NCI-H1092 (cell line): ENCODE measurements around the gene NOTCH3.

Experiments
- DNase-seq: peaks from one replicate; lab custom pipeline; 2025; lab: John Stamatoyannopoulos, UW

Gene NOTCH3

DNA sequence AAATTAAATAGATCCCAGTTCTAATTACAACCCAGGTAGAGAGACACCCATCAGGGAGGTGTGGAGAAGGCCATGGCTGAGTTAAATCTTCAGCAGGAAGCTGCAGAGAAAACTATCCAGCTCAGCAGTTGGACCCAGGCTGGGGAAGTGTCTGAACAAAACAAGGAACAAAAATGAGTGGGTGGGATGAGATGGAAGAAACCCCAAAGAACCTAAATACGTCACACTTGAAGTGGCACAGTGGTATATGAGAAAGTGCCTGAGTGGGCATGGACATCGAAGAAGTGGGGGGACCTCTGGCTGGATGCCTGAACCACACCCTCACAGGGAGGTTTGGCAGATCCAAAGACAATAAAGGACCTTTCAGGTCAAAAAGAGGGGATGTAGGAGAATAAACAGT is 35.0 kb upstream of the NOTCH3 start:
- DNase-seq: no peak

DNA sequence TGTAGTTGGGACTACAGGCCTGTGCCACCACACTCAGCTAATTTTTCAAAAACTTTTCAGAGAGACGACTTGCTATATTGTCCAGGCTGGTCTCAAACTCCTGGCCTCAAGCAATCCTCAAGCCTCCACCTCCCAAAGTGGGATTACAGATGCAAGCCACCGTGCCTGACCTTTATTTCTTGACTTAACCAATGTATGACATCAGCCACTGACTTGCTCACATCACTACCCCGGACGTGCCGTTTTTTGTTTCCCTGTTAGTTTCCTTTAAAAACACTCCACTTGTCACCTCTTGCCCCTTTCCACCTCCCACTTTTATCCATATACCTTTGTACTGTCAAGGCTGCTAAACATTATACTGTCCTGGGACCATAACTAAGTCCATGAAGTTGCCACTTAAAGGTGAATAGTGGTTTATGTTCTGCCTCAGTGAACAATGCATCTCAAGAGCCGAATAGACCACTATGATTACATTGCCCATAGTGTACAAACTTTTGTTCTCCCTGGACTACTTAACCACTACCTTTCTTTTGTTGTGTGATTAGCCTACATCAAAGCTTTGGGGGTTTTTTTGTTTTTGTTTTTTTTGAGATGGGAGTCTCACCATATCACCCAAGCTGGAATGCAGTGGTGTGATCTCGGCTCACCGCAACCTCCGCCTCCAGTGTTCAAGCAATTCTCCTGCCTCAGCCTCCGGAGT is 33.8 kb upstream of the NOTCH3 start:
- DNase-seq: no peak

DNA sequence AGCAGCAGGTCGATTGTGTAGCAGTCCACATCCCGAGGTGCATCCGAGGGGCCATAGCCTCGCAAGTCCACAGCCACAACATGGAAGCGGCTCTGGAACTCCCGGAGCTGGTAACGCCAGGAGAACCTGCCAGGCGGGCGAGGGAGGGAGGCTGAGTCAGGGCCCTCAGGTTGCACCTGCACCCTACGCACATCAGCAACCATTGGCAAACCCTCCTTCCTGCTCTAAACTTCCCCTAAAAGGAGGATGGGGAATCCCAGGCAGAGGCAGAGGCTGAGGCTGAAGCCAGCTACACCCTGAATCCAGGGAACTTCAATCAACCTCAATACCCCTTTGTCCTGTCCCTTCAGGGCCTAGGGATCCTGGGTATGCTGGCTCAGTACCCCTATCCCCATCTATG is 30.5 kb upstream of the NOTCH3 start:
- no peak for DNase-seq

DNA sequence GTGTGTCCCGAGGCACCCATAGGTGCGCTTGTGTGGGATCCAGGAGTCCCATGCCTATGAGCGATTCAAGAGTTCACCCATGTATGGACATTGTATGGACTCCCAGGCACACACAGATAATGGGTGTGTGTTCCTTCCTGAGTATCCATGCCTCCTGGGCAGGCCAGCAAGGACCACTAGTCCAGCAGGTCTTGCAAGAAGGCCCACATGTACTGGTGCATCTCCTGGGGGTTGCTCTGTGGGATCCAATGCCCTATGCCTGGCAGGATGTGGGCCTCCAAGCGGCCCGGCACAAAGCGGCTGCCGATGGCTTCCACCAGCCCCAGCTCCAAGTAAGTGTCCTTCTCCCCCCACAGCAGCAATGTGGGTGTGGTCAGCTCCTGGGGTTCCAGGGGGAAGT is 26.5 kb upstream of the NOTCH3 start:
- no peak for DNase-seq

DNA sequence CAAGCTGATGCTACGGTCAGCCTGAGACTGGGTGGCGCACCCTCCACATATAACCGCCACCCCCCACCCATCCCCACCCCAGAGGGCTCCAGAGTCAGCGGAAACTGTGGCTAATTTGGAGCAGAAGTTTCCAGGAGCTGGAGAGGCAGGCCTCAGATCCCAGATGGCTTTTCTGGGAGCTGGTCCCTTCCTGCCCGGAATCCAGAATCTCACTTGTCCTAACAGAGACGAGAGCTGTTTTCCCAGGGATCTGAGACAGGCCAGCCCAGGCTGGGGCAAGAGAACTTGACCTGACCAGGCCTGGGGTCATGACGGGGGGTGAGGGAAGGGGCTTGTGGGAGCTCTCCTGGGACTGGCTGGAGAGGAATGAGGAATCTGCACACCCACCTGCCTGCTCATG is 25.0 kb upstream of the NOTCH3 start:
- no peak for DNase-seq

DNA sequence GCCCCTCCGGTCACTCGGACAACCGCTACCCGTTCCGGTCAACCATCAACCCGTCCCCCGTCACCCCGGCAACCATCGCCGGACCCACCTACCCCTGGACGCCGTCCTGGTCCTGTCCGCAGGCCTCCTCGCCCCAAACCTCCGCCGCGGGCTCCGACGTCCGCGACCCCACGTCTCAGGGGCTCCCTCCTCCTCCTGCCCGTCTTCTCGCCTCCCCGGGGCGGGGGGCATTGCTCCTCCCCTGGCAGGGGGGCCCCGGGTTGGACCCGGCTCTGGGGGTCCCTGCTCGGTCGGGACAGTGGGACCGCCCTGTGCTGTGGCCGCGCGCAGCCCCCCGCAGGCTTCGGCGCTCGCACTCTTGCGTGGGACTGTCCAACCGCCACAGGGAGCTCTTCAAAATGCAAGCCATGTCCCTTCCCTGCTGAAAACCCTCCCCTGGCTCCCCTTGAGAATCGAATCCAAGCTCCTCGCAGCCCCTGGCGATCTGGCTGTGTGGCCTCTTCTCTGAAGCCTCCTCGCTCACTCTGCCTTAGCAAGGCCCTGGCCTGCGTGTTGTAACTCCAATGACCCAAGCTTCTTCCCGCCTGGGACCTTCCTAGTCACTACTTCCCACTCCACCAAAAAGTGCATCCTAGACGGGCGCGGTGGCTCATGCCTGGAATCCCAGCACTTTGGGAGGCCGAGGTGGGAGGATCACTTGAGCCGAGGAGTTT is 23.0 kb upstream of the NOTCH3 start:
- DNase-seq: no peak

DNA sequence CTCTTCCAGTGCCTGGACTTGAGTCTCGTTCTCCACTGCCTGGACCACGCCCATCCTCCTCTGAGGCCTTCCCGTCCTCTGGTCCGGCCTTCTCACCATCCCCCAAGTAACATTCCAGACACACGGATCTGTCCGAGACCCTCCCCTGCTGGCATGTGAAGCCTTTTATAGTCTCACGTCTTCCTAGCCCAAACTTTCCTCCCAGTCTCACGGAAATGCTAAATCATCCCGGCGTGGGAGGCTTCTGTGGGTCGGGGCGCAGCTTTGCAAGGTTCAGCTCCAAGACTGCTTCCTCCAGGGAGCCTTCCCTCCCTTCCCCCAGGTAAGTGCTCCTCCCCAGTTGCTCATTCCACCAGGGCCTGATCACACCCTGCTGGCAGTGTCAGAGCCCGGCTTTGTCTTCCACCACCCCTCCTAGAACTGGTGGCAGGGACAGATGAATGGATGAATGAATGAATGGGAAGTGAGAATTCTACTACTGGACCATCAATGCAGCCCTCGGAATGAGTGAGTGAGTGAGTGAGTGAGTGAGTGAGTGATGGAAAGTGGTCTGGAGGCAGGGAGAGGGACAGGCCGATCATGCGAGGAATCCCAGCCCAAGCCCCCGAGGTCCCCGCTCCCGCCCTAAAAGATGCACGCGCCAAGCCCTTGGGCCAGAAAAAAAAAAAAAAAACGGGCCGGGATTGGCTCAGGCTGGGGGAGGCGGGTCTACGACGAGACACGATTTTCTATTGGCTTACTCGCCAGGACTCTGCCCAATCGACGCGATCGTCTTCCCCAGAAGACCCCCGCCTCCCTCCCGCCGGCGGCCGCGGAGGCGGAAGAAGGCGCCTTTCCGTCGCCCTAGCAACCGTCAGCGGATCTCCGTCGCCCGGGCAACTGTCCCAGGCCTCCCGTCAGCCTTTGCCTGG is 22.2 kb upstream of the NOTCH3 start:
- peak; percentile 94 for DNase-seq

DNA sequence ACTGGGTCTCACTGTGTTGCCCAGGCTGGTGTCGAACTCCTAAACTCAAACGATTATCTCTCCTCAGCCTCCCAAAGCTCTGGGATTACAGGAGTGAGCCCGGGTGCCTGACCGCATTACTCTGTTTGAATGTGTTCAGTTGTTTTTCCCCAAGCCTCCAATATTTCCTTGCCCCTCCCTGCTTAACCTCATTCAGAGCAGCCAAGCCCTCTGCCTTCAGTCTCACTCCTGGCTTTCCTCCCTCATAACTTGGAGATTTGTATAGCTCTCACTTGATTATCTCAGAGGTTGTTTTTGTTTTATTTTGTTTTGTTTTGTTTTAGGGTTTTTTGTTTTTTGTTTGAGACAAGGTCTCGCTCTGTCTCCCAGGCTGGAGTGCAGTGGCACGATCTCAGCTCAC is 20.0 kb upstream of the NOTCH3 start:
- no peak for DNase-seq

DNA sequence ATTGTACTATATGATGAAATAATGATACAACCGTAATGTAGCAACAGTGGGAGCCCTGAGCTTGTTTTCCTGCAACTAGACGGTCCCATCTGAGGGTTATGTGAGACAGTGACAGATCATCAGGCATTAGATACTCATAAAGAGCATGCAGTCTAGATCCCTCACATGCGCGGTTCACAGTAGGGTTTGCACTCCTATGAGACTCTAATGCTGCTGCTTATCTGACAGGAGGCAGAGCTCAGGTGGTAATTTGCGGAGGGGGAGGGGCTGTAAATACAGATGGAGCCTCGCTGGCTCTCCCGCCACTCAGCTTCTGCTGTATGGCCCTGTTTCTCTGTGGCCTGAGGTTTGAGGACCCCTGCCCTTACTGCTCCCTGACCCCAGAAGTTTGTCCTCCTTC is 17.7 kb upstream of the NOTCH3 start:
- DNase-seq: no peak

DNA sequence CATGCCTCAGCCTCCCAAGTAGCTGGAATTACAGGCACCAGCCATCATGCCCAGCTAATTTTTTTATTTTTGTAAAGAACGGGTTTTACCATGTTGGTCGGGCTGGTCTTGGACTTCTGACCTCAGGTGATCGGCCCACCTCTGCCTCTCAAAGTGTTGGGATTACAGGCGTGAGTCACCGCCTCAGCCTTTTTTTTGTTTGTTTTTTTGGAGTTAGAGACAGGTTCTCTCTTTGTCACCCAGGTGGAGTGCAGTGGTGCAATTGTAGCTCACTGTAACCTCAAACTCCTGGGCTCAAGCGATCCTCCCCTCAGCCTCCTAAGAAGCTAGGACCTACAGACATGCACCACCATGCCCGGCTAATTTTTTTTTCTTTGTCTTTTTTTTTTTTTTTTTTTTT is 15.6 kb upstream of the NOTCH3 start:
- no peak for DNase-seq

DNA sequence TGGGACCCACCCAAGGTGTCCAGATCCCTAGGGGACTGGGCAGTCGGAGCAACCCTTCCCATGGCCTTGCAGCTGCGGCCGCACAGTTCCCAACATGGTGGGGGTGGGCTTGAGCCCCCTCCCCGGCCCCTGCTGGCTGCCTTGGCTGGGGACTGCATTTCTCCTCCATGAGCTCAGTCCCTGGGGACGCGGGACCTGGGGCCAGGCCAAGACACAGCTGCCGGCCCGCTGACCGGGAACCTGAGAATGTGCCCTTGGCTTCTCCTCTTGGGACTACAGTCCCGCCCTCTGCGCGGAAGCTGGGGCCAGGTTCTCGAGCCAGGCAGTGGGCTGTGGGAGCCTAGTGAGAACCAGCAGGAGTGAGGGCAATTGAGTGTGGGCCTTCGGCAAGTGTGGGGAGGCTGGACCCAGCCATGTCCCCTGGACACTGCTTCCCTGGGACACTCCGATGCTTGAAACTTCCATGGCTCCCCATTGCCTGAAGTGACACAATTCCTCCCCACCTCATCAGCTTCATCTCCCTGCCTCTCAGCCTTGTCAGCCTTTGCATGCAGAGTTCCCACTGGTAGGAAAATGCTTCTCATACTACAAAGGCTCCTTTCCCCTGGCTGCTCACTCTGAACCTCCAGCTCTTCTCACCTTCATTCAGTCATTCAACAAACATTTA is 13.1 kb upstream of the NOTCH3 start:
- DNase-seq: no peak

DNA sequence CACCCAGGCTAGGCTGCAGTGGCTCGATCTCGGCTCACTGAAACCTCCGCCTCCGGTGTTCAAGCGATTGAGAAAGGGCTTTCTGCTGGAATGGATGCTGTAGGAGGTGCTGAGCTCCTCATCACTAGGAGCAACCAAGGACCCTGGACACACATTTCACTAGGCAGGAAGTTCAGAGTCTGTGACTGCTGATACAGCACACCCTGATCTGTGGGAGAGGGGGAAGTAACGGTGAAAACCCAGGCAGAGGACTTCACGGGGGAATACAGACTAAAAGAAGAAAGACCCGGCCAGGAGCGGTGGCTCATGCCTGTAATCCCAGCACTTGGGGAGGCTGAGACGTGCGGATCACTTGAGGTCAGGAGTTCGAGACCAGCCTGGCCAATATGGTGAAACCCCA is 11.9 kb upstream of the NOTCH3 start:
- no peak for DNase-seq

DNA sequence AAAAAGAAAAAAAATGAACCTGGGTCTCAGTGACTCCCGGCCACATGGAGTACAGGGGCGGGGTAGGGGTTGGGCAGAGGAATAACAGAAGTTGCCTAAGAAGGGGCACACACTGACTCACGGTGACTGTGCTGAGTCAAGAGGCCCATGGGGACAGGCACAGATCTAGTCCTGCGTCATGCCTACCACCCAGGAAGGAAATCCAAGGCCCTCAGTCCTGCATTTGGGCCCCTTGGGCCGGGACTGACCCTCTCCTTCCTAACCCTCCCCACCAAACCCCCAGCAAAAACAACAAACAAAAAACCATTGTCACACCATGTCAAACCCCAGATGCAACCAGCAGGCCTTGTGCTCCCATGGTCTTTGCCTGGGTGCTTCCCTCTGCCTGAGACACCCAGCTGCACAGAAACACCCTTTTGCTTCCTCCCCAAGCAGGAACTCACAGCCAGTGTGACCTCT is 9.6 kb upstream of the NOTCH3 start:
- no peak for DNase-seq

DNA sequence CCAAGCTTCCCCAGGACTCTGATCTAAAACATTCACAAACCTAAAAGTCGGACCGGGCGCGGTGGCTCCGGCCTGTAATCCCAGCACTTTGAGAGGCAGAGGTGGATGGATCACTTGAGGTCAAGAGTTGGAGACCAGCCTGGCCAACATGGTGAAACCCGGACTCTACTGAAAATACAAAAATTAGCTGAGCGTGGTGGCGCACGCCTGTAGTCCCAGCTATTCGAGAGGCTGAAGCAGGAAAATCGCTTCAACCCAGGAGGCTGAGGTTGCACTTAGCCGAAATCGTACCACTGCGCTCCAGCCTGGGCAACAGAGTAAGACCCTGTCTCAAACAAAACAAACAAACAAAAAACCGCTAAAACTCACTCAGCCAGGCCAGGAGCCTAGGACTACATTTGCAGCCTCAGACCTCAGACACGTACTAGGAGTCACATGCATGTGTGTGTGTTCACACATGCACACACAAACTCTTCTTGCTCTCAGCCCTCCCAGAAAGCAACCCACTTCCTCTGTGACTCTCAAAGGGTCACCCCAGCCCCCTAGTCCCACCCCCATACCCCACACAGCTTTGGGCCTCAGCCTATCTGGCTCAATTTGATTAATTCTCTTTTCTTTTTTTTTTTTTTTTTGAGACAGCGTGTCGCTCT is 704 bp upstream of the NOTCH3 start:
- no peak for DNase-seq

DNA sequence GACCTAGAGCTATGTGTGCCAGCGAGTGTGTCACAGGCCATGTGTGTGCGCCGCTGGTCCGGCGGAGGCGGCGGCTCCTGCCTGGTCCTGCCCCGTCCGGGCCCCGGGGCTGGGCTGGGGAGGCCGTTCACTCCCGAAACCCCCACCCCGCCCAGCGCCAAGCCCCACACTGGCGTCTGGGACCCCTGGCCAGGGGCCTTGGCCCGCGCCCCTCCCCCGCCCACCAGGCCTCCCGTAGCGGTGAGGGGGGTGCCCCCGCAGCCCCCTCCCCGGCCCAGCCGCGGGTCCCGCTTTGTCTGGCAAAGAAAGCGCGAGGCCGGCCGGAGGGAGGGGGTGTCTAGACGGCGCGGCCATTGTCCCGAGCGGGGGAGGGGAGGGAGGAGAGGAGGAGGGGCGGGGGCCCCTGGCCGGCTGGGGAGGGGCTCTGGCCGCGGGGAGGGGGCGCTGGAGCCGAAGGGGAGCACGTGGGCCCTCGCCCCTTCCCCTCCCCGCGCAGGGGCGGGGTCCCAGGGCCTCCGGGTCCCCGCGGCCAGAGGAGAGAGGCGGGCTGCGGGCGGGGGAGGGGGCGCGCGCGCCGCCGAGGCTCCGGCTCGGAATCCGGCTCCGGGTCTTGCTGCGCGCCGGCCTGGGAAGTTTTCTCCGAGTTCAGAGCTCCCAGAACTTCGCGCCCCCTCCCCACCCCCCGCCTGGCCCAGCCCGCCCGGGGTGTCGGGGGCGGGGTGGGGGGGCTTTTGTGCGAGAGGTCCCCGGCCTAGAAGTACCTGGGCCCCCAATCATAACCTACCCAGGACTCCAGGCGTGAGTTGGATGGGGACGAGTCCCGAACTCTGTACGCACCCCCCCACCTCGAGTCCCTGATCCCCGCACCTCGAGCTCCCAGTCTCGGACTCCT is 888 bp downstream of the NOTCH3 start:
- no peak for DNase-seq

DNA sequence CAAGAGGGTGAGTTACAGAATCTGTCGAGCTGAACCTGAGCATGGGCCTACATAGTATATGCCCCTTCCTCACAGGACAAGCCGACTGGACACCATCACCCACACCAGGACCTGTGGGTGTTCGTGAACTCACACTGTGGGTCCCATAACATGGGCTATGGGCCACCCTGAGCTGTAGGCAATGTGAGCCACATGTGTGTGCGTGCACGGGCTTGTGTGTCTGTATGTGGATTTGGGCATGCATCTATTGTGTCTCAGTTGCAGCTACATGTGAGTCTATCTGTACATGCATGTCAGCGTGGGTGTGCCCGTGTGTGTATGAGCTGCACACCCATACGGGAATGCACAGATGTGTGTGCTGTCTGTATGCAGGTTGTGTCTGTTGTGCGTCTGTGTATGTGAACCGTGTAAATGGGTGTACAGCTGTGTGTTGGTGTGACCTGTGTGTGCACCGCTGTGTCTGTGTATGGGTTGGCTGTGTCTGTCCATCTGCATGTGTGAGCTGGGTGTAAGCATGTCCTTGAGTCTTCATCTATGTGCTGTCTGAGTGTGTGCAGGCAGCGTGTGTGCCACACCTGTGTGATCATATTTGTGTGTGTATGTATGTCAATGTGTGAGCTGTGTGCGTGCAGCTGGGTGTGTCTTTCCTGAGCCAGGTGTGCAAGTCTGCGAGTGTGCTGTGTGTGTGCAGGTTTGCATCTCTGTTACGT is 1.7 kb downstream of the NOTCH3 start:
- no peak for DNase-seq

DNA sequence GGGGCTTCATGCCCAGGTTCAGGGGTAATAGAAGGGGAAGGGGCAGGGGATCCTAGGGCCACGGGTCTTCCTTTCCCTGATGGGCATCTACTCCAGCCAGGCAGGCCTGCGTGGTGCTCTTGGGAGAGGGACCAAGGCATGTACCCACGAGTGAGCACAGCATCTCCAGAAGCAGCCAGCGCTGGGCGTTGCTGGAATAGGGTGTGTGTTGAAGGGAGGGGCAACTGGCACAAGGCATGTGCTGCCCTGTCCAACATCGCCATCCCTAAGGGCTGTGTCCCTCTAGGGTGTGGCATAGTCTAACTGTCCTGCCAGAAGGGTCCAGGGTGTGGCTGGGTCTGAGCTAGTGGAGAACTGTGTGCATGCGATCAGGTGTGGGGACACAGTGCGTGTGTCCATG is 2.9 kb downstream of the NOTCH3 start:
- DNase-seq: no peak

DNA sequence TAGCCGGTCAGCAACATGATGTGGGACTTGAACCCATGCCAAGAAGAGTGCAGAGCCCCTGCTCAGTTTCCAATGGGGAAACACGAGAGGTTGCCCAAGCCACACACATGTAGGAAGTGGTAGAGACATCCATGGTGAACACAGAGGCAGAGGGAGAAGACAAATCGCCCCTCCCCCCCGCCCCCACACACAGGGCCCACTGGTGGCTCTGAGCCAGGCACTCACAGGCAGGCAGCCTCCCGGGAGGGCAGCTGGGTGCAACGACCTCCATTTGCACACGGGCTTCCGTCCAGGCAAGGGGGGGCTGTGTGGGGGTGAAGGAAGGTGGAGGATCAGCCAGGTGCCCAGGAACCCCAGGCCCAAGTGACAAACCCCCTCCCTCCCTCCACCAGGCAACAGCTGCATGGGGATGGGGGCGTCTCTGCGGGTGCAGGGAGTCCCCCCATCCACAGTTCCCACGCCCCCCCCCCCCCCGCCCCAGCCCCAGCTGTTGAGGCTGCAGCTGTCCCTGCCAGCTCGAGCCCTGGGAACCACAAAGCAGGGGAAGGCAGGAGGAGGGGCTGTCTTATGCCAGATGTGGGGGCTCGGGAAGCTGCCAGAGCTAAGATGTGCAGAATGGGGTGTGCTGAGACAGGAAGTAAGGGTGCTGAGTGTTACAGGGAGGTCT is 3.4 kb downstream of the NOTCH3 start:
- DNase-seq: peak; percentile 25

DNA sequence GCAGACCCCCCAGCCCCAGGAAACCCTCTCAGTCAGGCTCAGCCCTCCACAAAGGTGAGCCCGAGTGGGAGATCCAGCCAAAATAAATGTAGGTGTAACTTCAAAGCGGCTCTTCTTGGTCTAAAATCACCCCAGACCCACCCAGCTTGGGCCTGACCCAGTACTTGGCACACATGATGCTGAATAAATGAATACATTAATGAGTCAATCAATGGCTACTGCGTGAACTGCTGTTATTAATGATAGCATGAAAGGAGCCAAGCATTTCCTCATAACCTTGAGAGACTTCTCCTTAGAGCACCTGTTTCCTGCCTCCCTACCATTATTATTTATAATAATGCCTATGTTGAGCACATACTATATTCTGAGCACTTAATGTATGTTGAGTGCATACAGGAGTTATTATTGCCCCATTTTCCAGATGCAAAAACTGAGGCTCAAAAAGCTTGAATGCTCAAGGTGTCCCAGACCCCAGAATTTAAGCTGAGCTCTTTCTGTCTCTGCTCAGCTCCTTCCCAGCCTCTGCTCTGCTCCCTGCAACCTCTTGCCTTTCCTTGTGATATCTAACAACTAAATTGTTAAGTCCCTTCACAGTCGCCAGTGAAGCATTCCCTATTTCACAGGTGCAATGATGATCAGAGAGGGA is 4.3 kb downstream of the NOTCH3 start:
- DNase-seq: no peak
